Stimulated activated CD4-positive, alpha-beta T cell treated with anti-CD3 and anti-CD28 coated beads, Interleukin-2, amount 100 ng/mL, for 4 hours (primary cell): Measurements from ENCODE around the gene SEC61A1.

ENCODE experiments used
- DNase-seq: peaks from one replicate; pipeline ENCODE4 v3.0.0-alpha.2; 2020; ENCODE audit warnings: low read depth

SEC61A1 gene

DNA sequence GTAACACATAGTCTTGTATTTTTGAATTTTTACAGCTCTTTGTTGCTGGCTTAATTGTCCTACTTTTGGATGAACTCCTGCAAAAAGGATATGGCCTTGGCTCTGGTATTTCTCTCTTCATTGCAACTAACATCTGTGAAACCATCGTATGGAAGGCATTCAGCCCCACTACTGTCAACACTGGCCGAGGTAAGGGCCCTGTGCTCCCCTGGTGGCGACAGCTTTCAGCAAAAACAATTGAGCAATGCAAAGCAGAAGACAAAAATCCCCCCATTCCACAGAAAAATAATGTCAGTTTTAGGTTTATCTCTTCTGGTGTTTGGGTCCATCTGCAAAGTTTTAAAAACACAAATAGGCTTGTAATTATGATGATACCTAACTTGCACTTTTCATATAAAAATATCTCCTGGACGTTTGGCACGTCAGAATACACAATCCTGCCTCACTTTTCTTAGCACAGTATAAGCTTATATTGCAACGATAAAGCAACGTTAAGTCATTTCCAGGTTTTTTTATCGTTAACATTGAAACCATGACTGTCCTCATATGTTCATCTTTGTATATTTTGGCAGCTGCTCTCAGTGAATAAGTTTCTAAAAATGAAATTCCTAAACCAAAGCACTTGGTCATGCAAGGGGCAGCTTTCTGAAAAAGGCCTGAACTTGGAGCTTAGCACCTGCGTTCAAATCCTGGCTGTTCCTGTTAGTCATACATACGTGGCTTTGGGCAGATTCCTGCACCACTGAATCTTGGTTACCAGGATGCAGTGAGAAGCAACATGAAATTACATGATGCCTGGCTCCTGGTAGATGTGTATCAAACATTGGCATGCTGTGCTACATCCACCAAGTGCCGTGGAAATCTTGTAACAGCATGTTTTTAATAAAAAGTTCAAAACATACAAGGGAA is 8.5 kb downstream of the SEC61A1 start:
- DNase-seq: no peak

DNA sequence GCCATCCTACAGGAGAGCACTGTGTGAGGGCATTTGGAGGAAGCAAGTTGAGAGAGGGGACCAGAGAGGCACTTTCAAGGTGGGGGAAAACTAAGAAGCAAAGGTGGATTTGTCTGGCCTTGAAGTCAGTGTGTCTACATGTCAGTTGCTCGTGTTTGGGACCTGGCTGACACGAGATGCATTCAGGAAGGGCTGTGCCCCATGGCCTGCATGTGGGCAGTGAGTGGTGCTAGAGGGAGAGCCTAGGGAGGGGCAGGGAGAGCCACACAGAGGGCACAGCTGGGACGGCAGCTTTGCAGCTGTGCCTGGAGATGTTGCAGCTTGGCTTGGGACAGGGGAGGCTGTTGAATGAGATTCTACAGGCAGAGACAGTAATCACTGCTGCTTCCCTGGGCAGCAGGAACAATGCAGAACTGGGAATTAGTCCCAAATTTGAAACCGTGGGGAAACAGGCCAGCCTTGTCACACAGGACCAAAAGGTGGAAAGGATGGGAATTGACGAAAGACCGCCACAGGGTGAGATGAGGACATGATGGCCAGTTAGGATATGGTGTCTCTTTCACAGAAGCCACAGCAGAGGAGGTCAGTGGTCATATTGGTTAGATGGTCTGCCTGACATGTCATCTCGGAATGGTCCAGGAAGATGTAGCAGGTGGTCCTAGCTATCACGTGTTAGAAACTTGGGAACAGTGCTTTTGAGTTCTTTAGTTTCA is 10.0 kb downstream of the SEC61A1 start:
- no peak for DNase-seq

DNA sequence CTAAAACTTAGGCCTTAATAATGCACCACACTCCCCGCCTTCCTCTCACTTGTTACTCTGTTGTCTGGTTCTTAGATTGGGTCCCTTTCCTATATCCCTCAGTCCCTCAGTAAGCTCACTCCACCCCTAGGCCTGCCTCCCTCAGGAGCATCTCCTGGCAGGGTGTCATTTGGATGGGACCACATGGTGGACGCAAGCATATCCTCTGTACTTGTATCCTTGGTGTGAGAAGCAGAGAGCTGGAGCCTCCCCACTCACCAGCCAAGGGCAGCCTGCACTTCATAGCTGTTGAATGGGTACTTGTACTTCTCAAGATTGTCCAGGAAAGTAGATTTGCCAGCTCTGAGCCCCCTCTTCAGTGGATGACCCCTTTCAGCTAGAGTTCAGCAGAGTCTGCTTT is 11.6 kb downstream of the SEC61A1 start:
- DNase-seq: no peak

DNA sequence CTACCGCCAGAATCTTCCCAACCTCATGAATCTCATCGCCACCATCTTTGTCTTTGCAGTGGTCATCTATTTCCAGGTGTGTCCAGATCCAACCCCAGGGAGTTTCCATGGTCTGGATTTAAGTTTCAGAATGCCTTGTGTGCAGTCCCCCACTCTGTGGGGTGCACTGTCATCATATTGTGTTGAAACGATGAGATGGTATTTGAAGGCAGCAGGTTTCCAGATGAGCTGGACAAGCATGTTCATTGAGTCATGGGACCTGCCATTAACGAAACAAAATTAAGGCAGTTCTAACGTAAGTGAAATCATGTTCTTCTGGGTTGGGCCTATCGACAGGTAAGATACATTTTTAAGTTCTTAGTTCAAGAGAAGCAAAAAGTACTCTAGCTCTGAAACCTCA is 12.7 kb downstream of the SEC61A1 start:
- DNase-seq: no peak

DNA sequence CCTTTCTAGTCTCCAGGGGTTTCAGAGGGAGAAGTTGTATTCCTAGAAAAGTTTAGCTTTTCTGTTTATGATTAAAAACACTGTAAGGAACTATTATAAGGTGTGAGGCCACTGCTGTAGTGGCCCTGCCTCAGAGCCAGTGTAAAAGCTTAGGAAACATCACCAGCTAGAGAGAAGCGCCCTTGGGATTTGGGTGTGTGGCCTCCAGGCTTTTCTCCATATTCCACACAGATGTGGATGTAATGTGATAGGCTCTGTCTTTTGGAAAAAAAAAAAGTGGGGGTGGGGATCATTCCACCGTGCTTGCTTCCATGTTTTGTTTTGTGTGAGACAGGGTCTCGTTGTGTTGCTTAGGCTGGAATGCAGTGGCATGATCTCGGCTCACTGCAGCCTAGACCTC is 13.9 kb downstream of the SEC61A1 start:
- DNase-seq: no peak

DNA sequence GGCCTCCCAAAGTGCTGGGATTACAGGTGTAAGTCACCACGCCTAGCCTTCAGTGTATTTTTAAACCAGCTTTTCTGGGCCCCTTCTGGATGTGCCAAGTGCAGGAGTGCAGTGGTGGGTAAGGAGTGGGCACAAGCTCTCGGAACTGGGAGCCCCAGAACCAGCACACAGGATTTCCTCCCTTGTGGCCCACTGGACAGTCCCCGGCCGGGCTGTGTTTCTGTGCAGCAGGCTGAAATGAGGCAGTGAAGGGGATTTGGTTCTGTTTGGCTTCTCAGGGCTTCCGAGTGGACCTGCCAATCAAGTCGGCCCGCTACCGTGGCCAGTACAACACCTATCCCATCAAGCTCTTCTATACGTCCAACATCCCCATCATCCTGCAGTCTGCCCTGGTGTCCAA is 14.4 kb downstream of the SEC61A1 start:
- no peak for DNase-seq

DNA sequence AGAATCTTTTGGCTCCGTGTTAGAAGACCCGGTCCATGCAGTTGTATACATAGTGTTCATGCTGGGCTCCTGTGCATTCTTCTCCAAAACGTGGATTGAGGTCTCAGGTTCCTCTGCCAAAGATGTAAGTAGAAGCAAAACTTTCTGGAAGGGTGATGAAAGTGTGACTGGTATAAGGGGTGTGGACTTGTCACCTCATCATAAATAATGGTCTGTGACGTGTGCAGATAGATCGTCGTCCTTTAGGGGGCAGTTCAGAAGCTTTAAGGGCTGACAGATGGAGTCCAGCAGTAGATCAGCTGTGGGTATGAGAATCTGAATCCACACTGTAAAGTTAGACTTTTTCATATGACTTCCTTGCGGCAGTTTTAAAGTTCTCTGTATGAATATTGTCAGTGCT is 15.3 kb downstream of the SEC61A1 start:
- no peak for DNase-seq

DNA sequence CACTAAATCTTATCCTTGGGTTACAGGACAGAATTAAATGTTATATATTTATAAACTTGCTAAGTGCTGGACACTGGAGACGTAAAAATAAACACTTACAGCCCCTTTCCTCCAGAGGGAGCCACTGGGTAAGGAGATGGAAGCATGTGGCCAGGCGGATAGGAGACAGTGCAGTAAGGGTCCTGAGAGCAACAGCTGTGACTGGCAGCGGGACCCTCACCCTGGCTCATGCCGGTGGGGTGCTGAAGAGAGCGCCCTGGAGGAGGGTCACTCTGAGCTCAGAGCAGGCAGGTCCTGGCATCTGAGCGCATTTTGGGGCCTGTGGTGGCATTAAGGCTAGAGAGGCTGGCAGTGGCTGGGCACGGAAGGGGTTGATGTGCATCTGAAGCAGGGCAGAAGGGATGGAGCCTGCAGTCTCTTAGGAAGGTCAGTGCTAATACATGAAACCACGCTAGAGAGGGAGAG is 16.0 kb downstream of the SEC61A1 start:
- DNase-seq: no peak

DNA sequence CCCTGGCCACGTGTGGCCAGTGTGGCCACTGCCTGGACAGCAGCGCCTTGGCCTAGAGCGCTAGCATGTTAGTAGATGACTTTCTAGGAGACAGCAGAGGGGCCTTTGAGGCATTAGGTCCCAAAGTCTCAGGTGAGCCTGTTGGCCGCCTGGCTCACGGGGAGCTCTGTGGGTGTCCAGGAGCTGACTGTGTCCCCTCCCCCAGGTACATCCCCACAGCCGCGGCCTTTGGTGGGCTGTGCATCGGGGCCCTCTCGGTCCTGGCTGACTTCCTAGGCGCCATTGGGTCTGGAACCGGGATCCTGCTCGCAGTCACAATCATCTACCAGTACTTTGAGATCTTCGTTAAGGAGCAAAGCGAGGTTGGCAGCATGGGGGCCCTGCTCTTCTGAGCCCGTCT is 17.0 kb downstream of the SEC61A1 start:
- DNase-seq: no peak

DNA sequence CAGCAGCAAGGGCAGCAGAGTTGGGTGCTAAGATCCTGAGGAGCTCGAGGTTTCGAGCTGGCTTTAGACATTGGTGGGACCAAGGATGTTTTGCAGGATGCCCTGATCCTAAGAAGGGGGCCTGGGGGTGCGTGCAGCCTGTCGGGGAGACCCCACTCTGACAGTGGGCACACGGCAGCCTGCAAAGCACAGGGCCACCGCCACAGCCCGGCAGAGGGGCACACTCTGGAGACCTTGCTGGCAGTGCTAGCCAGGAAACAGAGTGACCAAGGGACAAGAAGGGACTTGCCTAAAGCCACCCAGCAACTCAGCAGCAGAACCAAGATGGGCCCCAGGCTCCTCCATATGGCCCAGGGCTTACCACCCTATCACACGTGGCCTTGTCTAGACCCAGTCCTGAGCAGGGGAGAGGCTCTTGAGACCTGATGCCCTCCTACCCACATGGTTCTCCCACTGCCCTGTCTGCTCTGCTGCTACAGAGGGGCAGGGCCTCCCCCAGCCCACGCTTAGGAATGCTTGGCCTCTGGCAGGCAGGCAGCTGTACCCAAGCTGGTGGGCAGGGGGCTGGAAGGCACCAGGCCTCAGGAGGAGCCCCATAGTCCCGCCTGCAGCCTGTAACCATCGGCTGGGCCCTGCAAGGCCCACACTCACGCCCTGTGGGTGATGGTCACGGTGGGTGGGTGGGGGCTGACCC is 18.8 kb downstream of the SEC61A1 start:
- DNase-seq: no peak

DNA sequence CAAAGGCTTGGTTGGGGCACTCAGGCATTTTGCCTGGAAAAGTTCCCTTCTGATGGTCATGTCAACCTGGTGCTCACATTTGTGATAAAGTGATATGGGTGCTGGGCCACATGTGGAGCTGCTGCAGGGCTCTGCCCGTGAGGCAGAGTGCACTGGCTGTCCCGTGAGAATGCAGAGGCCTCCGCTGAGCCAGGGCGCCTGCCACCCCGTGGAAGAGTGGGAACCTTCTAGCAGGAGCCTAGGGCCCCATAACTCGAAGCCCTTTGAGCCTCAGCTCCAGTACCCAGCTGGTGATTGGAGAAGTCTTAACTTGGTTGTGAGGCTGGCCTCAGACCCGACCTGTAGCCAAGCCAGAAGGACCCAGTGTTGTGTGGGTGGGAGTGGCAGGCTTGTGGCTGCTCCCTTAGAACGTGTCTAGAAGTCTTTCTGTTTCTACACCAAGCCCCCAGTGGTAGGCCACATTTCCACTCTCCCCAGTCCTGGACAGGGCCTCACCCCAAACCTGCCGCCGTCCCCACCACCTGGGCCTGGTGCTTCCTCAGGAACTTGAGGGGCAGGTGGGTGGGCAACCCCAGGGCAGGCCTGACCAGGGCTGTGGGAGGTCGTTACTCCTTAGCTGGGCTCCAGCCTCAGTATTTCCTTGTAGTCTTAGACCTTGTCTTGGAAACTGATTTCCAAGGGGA is 19.7 kb downstream of the SEC61A1 start:
- DNase-seq: no peak

DNA sequence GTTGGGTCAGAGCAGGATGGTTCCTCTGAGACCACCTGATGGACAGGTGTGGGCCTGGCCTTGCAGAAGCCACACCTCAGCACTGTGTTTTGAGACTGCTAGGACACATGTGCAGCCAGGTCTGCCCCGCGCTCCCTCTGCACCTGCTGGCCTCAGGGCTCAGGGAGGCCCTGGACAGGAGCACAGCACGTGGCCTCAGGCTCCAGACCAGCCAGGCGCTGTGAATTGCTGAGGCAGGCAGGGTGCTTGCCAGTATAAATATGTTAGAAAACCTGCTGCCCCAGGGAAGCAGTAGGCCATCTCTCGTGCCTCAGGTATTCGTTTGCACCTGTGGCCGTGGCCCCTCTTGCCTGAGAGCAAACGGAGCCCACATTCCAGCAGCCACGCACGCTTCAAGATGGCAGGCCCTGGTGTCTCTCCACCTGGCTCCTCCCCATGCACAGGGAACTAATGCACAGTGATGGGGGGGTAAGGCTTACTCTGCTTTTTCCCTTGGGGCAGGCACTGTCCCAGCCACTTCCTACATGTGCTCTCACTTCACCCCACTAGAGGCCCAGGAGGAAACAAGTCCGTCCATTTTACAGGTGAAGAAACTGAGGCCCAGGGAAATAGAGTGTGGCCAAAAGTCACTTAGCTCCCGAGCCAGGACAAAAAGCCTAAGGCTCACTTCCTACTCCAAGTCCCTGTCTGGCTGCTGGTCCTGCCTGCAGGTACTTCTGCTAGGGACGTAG is 20.4 kb downstream of the SEC61A1 start:
- no peak for DNase-seq

DNA sequence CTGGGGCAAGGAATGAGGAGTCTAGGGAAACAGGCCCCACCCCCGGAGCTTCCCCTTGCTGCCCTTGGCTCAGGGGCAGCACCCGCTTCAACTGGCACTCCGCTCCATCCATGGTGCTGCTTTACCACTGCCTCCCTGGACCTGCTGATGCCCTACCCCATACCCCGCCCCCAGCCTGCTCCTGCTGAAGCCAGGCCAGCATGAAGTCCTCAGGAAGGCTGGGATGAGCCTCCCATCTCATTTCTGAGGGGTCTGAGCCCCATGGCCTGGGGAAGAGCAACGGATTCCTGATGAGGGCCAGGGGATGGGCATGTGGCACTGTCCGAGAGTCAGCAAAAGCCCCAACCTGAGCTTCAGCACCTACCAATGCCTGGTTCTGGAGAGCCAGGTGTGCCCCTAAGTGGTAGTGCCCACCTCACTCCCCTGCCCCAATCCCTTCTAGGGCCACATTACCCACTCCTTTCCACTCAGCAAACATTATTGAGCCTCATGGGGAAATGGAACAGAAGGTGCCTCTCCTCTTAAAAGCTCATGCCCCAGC is 21.0 kb downstream of the SEC61A1 start:
- DNase-seq: no peak

DNA sequence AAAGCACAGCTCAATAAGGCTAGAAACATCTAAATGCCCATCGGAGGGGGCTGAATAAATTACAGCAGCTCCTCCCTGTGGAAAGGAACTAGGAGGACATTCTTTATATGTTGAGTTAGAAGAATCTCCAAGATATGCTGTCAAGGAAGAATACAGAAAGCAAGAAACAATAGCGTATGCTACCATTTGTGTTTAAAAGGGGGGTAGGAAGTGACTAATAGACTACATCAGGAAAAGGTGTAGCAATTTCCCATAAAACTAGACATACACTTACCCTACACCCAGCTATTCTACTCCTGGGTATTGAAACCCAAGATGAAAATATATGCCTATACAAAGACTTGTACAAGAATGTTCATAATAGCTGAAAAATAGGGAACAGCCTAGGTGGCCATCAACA is 21.6 kb downstream of the SEC61A1 start:
- no peak for DNase-seq

DNA sequence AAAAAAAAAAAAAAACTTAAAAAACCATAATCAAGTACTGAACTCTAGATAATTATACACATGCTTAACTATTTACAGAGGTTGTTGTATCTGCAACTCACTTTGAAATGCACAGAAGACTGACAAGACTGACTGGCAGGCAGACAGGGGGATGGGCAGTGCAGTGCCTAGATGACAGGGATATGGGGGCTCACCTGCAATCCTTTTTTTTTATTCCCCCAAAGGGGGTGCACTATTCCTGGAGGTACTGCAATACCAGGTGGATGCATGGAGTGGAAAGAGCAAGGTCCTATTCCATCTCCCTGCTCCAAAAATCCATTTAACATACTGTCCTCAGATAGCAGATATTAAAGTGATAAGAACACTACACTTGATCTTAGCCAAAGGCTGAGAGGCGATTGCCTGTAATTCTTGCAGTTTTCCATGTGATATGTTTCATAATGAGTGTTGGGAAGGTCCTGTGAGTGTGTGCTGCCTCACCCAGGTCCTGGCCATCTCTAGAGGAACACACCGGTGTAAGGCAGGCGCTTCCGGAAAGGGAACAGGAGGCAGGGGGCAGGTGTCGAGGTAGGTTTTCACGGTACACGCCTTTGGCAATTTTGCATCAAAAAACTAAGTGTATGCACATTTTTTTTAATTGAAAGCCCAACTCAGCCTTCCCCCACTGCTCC is 22.7 kb downstream of the SEC61A1 start:
- DNase-seq: no peak

DNA sequence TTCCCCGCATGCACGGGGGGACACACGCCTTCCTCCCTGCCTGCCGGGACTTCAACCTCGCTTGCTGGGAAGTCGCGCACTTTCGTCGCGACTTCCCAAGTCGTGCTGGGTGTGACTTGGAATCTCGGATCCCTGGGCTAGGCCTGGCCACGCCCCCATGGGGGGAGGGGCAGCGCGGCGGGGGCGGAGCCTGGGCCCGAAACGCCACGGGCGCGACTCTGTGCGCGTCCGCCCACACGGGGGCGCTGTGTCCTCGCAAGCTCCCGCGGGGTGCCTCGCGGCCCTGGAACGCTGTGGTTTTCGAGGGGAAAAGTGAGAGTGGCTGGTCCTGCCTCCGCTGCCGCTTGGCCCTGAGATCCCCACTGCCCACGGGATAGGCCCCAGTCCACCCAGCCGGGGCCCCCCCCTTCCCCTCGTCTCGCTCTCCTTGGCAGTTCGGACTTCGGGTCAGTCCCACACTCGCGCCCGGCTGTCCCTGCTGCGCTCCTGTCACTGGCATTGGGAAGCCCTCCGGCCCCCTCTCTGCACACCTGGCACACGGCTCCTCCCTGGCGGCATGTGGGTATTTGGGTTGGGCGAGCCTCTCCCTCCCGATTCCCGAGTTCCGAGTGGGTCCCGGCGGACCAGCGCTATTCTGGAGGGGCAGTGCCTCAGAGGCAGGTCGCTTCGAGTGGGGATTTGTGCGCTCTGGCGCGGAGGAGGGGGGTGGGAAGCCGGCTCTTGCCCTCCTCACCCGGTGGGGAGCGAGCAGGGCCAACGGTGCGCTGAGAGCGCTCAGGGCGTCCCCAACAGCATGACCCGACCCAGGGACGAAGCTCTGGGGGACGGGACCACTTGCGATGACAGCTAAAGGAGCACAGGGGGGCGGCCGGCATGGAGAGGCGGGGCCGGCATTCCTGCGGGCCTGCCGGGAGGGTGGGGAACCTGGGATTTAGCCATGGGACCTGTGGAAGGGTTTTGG is 23.6 kb downstream of the SEC61A1 start:
- peak; percentile 80 for DNase-seq

DNA sequence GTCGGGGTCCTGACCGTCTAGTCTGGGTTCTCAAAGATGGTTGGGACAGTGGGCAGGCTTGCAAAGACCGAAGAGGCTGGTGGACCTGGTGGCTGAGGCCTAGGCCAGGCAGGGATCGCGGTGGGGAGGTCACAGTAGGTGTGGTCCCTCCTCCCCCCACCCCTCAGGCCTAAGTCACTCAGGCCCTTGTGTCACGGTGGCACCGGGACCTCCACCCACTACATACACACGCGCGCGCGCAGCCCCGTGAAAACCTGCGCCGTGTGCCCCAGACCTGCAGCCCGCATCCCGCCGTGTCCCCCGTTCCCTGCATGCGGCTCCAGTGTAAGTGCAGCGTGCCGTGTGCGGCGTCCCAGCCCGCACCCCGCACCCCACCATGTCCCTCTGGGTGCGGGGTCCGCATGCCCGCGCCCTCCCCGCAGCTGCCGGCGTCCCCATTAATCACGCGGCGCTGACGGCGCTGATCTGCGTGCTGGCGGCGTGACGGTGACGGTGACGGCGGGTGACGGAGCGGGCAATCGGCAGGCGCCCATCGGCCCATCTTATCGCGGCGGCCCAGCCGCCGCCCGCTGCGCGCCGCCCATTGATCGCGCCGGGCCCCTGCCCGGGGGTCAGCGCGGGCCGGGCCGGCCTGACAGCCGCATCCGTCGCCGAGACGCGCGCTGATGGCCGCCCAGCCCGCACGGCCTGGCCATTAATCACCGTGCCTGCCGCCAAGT is 24.4 kb downstream of the SEC61A1 start:
- DNase-seq: no peak

DNA sequence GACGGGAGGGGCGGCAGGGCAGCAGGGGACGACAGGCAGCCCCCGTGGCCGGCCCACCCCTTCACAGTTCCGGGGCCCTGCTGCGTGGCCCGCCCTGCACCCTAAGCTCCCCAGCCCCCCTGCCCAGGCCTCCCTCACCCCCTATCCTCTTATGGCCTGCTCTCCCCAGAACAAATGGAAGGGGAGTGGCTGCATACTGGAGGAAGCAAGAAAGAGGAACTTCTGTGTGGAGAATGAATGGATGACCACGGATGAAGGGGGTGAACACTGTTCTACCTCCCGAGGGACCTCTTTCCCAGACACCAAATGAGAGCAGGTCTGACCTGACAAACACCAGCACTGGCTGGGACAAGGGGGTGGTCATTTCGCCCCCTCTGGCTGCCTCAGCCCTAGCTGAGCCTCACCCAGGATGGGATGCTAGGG is 25.0 kb downstream of the SEC61A1 start:
- no peak for DNase-seq

DNA sequence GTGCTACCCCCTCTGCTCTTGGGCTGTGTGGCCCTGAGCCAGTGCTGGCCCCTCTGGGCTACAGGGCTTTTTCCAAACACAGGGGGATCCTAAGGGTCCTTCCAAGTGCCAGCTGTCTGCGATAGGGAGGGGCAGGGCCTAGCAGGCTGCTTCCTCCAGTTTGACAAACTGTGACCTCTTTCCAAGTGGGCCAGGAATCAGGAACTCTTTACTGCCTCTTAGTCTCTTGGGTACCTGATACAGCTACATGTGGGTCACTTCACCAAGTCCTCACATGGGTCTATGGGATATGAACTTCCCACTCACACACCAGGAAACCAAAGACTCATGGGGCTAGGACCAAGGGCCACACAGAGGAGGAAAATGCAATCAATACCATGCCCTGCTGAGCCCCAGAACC is 25.4 kb downstream of the SEC61A1 start:
- no peak for DNase-seq
